ENCODE data around the gene NPRL2.

NPRL2 gene

DNA sequence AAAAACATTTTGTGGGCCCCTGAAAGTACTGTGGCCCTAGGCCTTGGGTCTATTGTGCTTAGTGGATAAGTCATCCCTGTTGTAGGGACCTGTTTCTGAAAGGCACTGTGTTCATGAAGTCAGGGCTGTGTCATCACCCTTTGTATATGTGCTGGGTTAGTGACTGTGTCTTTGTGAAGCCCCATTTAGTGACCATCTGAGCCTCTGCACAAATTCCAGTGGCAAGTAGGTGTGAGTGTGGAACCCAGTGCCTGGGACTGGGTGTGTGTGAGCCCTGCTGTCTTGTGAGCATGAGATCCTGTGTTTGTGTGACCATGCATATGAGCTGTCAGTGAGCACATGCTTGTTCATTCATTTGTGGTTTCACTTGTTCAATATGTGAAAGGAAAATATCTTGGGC lies 46.0 kb downstream of the NPRL2 start:
- DNase-seq (ENCODE audit: low read depth): no peak

DNA sequence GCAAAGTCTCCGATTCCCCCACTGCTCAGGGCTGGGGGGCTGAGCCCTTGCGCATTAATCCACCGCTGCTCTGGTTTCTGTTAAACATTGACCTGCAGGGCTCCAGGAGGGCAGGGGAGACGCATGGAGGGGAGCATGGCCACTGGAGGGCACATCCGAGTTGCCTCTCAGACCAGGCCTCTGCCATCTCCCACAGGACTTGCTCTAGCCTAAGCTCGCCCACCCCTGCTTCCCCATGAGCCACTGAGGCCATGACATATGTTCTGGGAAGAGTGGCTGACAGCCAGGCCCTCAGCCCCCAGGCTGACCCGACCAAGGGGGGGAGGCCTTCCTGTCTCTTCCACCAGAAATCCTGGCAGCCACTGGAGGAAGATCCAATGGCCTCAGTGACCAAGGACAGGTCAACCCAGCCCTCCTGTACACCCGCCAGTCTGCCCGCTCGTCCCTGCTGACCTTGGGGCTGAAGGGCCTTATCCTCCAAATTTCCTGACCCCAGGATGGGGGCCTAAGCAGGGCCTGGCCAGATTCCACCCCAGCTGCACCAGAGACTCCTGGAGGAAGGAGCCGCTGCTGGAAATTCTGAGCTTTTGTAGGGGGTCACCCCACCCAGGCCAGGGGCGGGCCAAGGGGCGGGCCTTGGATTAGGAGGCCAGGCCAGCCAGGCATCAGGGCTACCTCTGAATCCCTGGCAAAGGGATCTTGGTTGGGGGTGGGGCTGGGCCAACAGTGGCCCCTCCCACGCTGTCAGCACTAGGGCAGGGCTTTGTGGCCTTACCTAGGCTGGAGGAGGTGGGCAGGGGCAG lies 47.4 kb downstream of the NPRL2 start, which contains the start of gene HYAL1:
Gene HYAL1 (minus strand): TSS at position 562 of the 803 bp plus-strand sequence. CDS start 618 bp downstream, outside the sequence.
- no peak for DNase-seq (ENCODE audit: low read depth)

DNA sequence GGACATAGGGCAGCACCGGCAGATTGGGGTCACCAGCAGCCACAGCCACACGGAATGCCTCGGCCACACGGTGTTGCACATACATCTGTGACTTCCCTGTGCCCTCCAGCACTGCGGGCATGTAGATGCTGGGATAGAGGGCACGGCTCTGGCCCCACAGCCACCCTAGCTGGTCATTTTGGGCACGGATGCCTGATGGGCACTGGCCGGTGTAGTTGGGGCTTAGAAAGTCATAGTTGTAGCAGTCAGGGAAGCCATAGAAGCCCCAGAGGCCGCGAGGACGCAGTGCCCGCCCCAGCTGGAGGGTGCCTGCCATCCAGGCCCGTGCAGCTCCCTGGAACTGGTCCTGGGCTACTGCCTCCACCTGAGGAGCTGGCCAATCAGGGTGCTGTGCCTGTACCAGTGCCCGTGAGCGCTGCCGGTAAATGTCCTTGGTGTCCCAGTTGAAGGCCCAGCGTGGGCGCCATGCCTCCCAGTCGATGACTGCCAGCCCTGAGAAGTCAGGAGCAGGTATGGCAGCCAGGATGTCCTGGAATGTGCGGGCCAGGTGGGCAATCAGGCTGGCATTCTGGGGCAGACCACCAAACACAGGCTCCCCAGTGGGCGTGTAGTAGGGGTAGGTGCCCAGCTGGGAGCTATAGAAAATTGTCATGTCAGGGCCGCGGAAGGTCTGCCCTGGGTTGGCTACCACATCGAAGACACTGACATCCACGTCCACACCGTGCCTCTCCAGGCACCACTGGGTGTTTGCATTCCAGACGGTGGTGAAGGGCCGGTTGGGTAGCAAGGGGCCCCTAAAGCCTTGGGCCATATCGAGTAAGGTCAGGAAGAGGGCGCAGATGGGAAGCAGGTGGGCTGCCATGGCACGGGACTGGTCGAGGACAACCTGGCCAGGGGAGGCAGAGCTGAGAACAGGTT lies 48.2 kb downstream of the NPRL2 start:
- DNase-seq (ENCODE audit: low read depth): no peak

DNA sequence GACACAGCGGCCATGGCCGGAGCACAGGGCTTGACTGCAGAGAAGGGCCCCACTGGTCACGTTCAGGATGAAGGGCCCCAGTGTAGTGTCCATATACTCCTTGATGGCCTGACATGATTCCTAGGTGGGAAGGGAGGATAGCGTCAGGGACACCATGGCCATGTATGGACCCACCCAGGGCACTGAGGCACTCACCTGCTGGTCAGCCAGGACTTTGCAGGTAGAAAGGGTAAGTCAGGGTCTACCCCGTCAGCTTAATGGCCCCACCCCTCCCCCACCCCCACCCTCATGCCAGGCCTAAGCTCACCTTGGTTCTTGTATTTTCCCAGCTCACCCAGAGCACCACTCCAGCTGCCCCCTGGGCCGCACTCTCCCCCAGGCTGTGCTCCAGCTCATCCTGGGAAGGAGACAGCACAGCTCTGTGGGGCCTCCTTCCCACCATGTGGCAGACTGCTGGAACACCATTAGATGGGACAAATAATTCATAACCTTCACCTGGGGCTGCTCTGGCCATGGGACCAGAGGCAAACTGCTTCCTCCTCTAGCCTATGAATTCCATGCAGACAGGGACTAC lies 49.8 kb downstream of the NPRL2 start:
- no peak for DNase-seq (ENCODE audit: low read depth)

DNA sequence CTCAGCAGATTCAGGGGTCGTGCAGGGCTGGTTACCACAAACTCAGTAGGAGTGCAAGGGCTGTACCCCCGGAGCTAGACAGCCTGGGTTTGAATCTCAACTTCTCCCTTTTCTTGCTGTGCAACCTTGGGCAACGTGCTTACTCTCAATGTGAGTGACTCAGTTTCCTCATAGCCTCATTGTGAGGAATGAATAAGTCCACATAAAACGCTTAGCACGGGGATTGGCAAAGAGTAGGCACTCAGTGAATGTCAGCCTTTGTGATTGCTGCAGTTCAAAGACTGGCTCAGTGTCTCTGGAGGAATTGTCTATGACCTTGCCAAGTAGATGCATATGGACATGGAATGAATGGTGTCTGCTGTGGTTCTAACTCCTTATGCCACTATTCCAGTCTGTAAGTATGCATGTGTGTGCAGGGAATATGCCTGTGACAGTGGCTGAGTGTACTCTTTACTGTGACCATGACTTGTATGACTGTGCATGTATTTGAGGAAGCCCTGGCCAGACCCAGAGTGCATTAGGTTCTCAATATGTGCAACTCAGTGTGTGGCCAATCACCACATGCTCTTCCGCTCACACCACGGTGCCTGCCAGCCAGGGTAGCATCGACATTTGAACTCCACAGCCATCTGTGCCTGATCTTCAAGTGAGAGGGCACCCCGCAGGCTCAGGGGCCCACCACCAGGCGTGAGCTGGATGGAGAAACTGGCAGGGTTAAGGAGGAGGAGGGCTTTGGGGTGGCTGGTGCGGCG lies 50.5 kb downstream of the NPRL2 start:
- no peak for DNase-seq (ENCODE audit: low read depth)

DNA sequence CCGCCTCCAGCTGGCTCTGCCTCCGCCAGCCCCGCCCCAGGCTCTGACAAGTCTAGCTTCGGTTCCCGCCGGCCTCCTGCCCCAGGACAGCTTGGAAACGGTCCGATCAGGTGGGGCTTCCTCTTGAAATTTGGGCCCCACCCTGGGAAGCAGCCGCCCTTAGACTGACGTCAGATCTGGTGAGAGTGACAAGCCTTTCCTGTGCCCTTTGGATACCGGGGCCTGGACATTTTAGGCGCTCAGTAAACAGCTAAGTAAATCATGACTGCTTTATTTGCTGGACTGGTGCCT lies 51.0 kb downstream of the NPRL2 start:
- no peak for DNase-seq (ENCODE audit: low read depth)

DNA sequence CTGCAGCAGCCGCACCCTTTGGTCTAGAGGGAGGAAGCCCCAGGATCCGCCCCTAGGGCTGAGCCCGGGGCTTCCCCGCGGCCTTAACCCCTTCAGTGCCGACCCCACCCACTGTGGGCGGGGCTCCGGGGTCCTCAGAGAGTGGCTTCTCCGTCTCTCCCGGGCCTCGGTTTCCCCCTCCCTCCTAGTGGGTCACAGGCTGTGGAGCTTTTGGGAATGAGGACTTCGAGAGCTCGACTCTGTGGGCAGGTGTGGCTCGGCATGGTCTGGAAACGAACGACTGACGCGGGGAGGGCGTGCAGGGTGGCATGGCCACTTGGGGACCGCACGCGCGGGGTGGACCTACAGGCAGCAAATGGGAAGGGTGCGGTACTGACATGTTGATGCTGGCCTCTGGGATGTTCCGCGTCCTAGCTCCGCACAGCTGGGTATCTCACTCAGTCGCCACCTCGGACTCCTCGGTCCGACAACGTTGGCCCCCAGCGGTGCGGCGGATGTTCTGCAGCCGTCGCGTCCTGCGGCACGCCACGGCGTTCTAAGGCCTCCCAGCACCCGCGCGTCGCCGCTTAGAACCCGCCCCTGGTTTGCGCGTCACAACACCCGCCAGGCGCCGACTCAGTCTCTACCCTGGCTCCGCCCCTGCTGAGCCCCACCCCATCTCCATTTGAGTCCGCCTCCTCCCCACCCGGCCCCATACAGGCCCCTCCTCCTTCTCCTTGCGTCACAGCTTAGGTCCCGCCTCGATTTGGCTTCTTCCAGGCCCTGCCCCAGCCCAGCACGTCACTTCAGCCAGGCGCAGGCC lies 51.5 kb downstream of the NPRL2 start, which contains the start of the genes HYAL3 and NAA80:
Gene HYAL3 (minus strand): TSS at position 570 of the 802 bp plus-strand sequence. CDS start 3,803 bp downstream, outside the sequence.
Gene NAA80 (minus strand): TSS at position 570 of the 802 bp plus-strand sequence. CDS start 1,942 bp downstream, outside the sequence.
- peak; percentile 98 for DNase-seq (ENCODE audit: low read depth)

DNA sequence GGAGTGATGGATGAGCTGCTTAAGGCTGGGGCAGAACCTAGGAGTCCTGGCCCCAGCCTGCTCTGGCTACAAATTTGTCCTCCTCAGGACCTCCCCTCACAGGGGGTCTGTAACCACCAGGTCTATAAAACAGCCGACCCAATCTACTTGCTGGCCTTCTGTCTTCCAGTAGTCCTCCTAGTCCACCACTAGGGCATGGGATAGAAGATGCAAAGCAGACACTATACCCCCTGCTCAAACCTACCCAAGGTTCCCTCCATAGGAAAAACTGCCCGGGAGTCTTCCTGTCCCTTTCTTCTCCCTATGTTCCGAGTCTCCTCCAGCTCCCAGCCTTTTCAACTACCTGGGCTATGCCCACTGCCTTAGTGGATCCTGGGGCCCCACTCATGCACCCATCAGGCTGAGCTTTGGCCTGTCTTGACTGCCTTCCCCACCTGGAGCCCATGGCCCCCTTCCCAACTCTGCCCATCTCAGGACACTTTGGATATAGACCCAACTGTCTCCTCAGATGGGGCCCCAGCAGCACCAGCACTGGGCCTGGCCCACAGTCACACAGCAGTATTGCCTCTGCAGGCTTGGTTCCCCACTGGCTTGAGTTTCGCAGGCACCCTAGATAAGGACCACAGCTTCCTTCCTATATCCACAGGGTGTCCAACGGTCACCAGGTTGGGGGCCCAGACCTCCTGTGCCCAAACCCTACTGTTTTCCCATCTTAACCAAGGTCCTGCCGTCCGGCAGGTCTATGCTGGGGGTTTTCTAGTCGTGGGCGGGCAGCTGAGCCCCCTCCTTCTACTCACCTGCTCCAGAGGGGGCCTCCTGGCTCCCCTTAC lies 52.5 kb downstream of the NPRL2 start:
- DNase-seq (ENCODE audit: low read depth): no peak

DNA sequence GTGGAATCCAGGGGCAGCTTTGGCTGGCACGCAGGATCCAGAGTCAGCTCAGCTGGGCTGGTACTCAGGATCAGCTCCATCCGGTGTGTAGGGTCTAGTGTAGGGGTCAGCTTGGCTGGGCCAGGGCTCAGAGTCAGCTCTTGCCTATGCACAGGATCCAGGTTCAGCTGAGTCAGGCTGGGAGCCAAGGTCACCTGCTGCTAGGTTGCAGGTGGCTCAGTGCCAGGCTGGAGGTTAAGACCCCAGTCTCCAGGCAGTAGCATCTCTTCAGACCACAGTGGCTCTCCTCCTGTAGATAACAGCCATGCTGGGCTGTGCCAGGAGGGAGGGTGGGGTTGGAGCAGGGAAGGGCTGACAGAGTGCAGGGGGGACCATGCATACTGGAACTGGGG lies 53.2 kb downstream of the NPRL2 start:
- DNase-seq (ENCODE audit: low read depth): no peak

Measured in activated T-helper 1 cell treated with Interleukin-2 at 50 U/mL for 16 hours (primary cell).